ENCODE data around the gene MPC1L.

DNA sequence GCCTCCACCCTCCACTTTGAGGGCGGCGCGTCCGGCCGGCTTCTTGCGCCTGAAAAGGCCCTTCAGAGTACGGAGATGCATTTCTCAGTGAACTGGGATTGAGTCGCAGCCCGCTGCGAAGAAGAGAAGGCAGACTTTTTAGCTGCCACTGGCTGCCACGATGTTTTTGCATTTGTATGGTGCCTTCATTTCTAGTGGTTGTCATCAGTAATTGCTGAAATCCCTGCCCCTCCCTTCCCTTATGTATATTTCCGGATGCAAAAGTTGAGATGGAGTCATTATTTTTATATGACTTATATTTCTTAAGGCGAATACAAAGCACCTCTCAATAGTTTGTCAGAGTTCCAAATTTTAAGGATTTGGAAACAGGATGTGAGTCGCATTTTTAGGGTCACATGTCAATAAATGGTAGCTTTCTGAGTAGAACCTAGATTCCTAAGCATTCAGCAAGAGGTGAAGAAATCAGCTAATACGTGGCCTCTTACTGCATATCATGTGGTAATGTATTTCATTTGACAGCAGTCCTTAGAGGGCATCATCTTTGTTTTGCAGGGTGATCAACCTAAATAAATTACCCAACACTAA, 41.8 kb upstream of the MPC1L start:
- TF ChIP-seq, protein P1, sequence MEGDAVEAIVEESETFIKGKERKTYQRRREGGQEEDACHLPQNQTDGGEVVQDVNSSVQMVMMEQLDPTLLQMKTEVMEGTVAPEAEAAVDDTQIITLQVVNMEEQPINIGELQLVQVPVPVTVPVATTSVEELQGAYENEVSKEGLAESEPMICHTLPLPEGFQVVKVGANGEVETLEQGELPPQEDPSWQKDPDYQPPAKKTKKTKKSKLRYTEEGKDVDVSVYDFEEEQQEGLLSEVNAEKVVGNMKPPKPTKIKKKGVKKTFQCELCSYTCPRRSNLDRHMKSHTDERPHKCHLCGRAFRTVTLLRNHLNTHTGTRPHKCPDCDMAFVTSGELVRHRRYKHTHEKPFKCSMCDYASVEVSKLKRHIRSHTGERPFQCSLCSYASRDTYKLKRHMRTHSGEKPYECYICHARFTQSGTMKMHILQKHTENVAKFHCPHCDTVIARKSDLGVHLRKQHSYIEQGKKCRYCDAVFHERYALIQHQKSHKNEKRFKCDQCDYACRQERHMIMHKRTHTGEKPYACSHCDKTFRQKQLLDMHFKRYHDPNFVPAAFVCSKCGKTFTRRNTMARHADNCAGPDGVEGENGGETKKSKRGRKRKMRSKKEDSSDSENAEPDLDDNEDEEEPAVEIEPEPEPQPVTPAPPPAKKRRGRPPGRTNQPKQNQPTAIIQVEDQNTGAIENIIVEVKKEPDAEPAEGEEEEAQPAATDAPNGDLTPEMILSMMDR (IDR thresholded peaks at IDR 0.05): no peak
- no peak for TF ChIP-seq POLR2A (IDR thresholded peaks at IDR 0.05)

Measured in lower leg skin (tissue), 3 donors.